SU-DHL-6 (cell line): ENCODE data around the gene MS4A1.

Experiments used
- H2AFZ ChIP-seq: fragments of 200-600 bp; sonication (generic); 2 replicates; pipeline ENCODE4 v1.6.1; 2014; ENCODE audit warnings: low read depth, mild to moderate bottlenecking, moderate library complexity, mixed read lengths, antibody characterized with exemption, low read length; ENCODE audit not compliant: severe bottlenecking
- H3F3A ChIP-seq: fragments of 200-600 bp; shearing (Covaris generic); 2 replicates; pipeline ENCODE4 v1.6.0; 2016; ENCODE audit warnings: antibody characterized with exemption, mild to moderate bottlenecking; ENCODE audit not compliant: insufficient read depth
- H3K27ac ChIP-seq: fragments of 200-600 bp; sonication (generic); 2 replicates; pipeline ENCODE4 v1.5.1; 2016; ENCODE audit warnings: low read depth, mild to moderate bottlenecking, low read length, moderate library complexity, mixed read lengths
- H3K27me3 ChIP-seq: fragments of 200-600 bp; sonication (generic), shearing (Covaris generic); 2 replicates; pipeline ENCODE4 v1.6.0; 2014; ENCODE audit warnings: mild to moderate bottlenecking, low read length
- H3K36me3 ChIP-seq: fragments of 200-600 bp; sonication (generic); 2 replicates; pipeline ENCODE4 v1.6.1; 2014; ENCODE audit warnings: mild to moderate bottlenecking, low read length, mixed read lengths
- H3K4me2 ChIP-seq: fragments of 300-600, 200-600 bp; shearing (Covaris generic), sonication (generic); 2 replicates; pipeline ENCODE4 v1.6.0; 2014; ENCODE audit warnings: low read length, low read depth, mild to moderate bottlenecking; ENCODE audit not compliant: poor library complexity, severe bottlenecking
- H3K4me3 ChIP-seq: fragments of 200-600 bp; sonication (generic); 2 replicates; pipeline ENCODE4 v1.5.1; 2014; ENCODE audit warnings: antibody characterized with exemption, low read length, mild to moderate bottlenecking, mixed read lengths; ENCODE audit not compliant: insufficient read depth, poor library complexity, severe bottlenecking
- H3K79me2 ChIP-seq: fragments of 200-600 bp; sonication (generic); 2 replicates; pipeline ENCODE4 v1.6.1; 2014; ENCODE audit warnings: mild to moderate bottlenecking, low read length, moderate library complexity; ENCODE audit not compliant: insufficient read depth
- H3K9ac ChIP-seq: fragments of 200-600 bp; sonication (generic); 2 replicates; pipeline ENCODE4 v1.7.0; 2014; ENCODE audit warnings: mild to moderate bottlenecking, low read length
- H3K9me2 ChIP-seq: fragments of 200-600 bp; sonication (generic); replicated peaks from 2 replicates; pipeline ENCODE4 v1.6.1; 2014; ENCODE audit warnings: low read length; ENCODE audit not compliant: insufficient read depth
- H3K9me3 ChIP-seq: fragments of 200-600 bp; sonication (generic); 2 replicates; pipeline ENCODE4 v1.6.1; 2014; ENCODE audit warnings: low read length, mixed read lengths; ENCODE audit not compliant: insufficient read depth
- H4K20me1 ChIP-seq: fragments of 200-600 bp; sonication (generic); 2 replicates; pipeline ENCODE4 v1.6.1; 2014; ENCODE audit warnings: low read depth, mild to moderate bottlenecking, antibody characterized with exemption, low read length, moderate library complexity, mixed read lengths
- EZH2phosphoT487 ChIP-seq: fragments of 200-600 bp; sonication (generic), shearing (Covaris generic); conservative IDR thresholded peaks from 2 replicates; pipeline ENCODE4 v1.6.1; 2018; ENCODE audit warnings: mild to moderate bottlenecking, antibody characterized with exemption, low read length, moderate library complexity, mixed read lengths
- TF ChIP-seq, protein P1 (sequence below): fragments of 200-600 bp; sonication (generic); IDR thresholded peaks from one replicate; pipeline ENCODE4 v1.5.1; 2017; ENCODE audit warnings: antibody characterized with exemption, mild to moderate bottlenecking, low read length, moderate library complexity; ENCODE audit not compliant: insufficient read depth, poor library complexity, severe bottlenecking

The MS4A1 gene

DNA sequence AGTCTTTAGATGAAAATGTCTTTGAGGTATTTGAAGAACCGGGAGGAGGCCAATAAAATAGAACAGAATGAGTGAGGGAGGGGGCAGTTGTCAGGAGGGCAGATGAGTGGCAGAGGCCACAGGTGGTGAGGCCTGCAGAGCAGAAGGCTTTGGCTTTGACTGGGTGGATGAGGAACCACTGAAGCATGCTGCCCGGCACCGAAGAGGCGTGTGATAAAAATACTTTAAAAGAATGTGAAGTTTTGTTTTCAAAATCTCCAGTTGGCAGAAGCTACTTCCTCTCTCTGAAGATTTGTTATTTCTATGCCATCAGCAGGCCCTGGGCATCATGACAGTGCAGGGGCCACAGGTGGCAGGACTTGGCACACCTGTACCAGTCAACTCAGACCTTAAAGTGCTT, 43.2 kb downstream of the MS4A1 start:
- Histone ChIP-seq H2AFZ (peak overlapping the region; percentile 60), H3F3A (peaks cover 22% of the 10 kb centered on the region), H3K9ac (peak overlapping the region; percentile 46), H3K4me3 (peak overlapping the region; percentile 15), H3K9me2 (no peaks in the 10 kb centered on the region), H4K20me1 (no peaks in the 10 kb centered on the region), H3K36me3 (no peaks in the 10 kb centered on the region), H3K79me2 (no peaks in the 10 kb centered on the region), H3K27ac (peak overlapping the region; percentile 97), H3K27me3 (no peaks in the 10 kb centered on the region), H3K9me3 (no peaks in the 10 kb centered on the region), H3K4me2 (peak overlapping the region; percentile 71)
- TF ChIP-seq EZH2phosphoT487: no peak
- TF ChIP-seq, protein P1, sequence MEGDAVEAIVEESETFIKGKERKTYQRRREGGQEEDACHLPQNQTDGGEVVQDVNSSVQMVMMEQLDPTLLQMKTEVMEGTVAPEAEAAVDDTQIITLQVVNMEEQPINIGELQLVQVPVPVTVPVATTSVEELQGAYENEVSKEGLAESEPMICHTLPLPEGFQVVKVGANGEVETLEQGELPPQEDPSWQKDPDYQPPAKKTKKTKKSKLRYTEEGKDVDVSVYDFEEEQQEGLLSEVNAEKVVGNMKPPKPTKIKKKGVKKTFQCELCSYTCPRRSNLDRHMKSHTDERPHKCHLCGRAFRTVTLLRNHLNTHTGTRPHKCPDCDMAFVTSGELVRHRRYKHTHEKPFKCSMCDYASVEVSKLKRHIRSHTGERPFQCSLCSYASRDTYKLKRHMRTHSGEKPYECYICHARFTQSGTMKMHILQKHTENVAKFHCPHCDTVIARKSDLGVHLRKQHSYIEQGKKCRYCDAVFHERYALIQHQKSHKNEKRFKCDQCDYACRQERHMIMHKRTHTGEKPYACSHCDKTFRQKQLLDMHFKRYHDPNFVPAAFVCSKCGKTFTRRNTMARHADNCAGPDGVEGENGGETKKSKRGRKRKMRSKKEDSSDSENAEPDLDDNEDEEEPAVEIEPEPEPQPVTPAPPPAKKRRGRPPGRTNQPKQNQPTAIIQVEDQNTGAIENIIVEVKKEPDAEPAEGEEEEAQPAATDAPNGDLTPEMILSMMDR: no peak

DNA sequence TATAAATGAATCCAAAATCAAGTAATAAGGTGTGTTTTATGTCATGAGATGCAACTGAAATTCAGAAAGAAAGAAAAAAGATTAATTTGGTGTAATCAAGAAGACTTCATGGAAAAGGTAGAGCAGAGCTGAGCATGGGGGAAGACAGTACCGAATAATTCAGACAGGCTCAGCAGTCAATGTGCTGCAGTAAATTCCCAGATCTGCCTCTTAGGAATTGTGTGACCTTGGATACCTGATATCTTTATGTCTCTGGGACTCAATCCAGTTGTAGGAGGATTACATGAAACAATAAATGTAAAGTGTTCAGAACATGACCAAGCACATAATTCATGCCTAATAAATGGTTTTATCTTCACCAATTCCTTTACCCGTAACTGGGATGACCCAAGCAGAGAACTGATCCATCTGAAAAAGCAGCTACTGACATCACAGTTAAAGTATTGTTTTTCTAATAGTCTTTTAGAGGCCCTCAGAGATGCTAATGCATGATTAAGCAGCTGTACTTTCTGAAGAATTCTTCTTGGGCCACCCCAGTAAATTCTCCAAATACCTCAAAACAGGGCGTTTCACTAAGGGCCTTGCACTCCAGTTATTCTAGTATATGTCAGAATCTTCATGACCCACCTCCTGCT, 44.7 kb downstream of the MS4A1 start:
- Histone ChIP-seq H3K9me2 (no peaks in the 10 kb centered on the region), H3K27me3 (no peaks in the 10 kb centered on the region), H3K79me2 (no peaks in the 10 kb centered on the region), H3K36me3 (no peaks in the 10 kb centered on the region), H4K20me1 (no peaks in the 10 kb centered on the region), H2AFZ (no peak overlapping the region), H3K9me3 (no peaks in the 10 kb centered on the region), H3K4me2 (no peak overlapping the region), H3F3A (peaks cover 22% of the 10 kb centered on the region), H3K27ac (peak overlapping the region; percentile 97; the same call in 1 of the 2 replicates), H3K4me3 (no peak overlapping the region), H3K9ac (no peak overlapping the region)
- no peak for TF ChIP-seq EZH2phosphoT487
- TF ChIP-seq, protein P1: no peak

DNA sequence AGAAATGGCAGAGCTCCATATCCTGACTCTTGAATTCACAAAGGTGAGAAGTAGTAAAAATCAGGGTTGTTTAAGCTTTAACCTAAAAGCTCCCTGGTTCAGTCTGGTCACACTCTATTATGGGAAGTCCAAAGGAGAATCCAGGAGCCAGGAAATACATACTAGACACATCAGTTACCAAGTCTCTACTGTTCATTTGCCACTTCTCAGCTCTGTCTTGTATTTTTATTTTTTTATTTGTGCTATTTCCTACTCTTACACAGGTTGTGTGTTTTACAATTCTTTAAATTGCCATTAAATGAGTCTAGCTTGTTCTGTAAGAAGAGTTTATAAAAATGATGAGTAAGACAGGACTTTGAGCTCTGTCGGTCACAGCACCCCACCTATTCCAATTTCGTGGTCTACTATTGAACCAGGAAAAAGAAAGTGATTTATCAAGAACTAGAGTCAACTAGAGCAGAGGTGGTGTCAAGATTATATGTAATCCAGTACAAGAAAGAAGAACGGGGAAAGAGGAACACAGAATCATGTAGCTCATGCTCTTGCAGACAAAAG, 46.7 kb downstream of the MS4A1 start:
- Histone ChIP-seq H2AFZ (no peak overlapping the region), H3K27me3 (no peaks in the 10 kb centered on the region), H3K9me3 (no peaks in the 10 kb centered on the region), H3F3A (peaks cover 22% of the 10 kb centered on the region), H3K4me2 (peak overlapping the region; percentile 60), H3K9ac (no peak overlapping the region), H3K4me3 (no peak overlapping the region), H3K27ac (peak overlapping the region; percentile 50), H3K79me2 (no peaks in the 10 kb centered on the region), H4K20me1 (no peaks in the 10 kb centered on the region), H3K9me2 (no peaks in the 10 kb centered on the region), H3K36me3 (no peaks in the 10 kb centered on the region)
- TF ChIP-seq EZH2phosphoT487: no peak
- TF ChIP-seq, protein P1: no peak
